GM12801 (cell line): Measurements from ENCODE around the gene RAB35.
A peak's percentile ranks its signal among the peaks of the same experiment; 100 is the strongest.

Source experiments
- CTCF ChIP-seq: IDR thresholded peaks from one replicate; pipeline ENCODE4 v1.5.1; 2011; ENCODE audit warnings: control low read depth; ENCODE audit not compliant: insufficient read length; ENCODE audit errors: extremely low read depth

The RAB35 gene

GRCh38 chr12:120090626-120091295 is 25.8 kb downstream of the RAB35 start:
- no peak for TF ChIP-seq CTCF

- TF ChIP-seq CTCF, result no peak
These were observed 26.3 kb downstream of the RAB35 start for GRCh38 chr12:120090206-120090605.

GRCh38 chr12:120089796-120090195 is 26.8 kb downstream of the RAB35 start:
- no peak for TF ChIP-seq CTCF

GRCh38 chr12:120089105-120089504 is 27.4 kb downstream of the RAB35 start:
- no peak for TF ChIP-seq CTCF

GRCh38 chr12:120086801-120087621 is 29.5 kb downstream of the RAB35 start:
- TF ChIP-seq CTCF, result peak; percentile 80

GRCh38 chr12:120085920-120086645 is 30.5 kb downstream of the RAB35 start:
- no peak for TF ChIP-seq CTCF

- no peak for TF ChIP-seq CTCF
These were observed 34.9 kb downstream of the RAB35 start for GRCh38 chr12:120081641-120082040.
